Hematopoietic multipotent progenitor cell treated with erythropoietin and hydrocortisone succinate and interleukin-3 and kit ligand, for 4 days (in vitro differentiated cells): ENCODE results near the gene ZNF90.
A peak's percentile ranks its signal among the peaks of the same experiment; 100 is the strongest.
"Not testable (repeated sequence)": the region's sequence is repeated elsewhere in the genome, so short reads cannot be mapped to it uniquely, and the experiment has no call there.

Experiments used
- DNase-seq: peaks from one replicate; pipeline ENCODE4 v3.0.0-alpha.2; 2015

Gene ZNF90

DNA sequence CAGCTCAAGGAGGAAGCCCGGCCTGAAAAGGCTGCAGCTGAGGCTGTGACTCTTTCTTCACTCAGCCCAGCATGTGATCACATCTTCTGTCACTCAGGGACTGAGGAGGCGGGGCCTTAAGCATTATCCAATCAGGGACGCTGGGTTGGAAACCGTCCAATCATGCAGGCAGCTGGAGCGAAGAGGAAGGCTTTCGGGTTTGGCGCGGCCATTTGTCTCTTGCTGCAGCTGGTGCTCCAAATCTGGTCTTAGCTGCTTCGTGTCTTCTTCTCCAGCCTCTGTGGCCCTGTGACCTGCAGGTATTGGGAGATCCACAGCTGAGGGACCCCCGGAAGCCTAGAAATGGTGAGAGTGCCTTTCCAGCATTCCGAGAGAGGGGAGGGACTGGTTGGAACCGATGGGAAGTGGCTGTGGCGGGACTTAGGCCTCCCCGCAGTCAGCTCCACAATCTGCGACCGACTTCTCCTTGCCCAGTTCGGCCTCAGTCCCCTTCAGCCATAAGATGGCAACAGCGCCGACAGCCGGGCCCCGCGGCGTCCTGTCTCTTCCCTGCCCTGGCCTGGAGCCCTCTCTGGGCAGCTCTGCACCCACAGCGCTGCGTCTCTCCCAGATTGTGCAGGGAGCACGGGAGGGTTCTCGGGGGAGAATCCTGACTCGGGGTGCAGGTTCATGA lies at the start of gene ZNF90:
ZNF90 (plus strand) TSS at position 210 of the 673 bp plus-strand sequence; CDS start at position 343, 133 bp downstream.
- peak; percentile 94 for DNase-seq

DNA sequence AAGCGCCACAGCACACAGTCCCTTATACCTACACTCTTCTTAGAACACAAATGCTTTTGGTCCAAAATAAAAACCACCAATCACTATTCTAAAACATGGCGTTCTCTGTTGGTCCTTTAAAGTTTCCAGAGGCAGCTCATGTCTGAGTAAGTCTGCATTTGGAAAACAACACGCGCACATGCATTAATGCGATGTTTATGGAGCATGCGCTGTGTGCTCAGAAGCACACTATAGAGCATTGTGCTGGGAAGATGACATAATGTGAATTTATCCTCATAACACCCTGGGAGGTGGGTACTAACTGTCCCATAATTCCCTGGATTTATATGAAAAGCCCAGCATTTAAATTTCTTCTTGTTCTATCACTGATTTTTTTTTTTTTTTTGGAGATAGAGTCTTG lies 49.2 kb upstream of the ZNF90 start:
- DNase-seq = no peak

DNA sequence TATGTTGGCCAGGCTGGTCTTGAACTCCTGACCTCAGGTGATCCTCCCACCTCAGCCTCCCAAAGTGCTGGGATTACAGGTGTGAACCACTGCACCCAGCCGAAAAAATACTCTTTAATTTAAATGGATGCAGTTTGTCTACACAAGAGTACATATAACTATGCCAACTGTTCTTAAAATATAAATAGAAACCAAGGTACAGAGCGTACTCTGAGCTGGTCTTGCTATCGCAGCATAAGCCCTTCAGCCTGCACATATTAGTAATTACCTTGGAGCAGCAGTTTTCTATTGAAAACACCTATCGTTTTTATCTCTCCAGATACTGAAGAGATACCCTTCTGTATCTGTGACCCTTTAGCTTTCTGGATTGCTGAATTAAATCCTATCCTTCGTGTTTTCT lies 41.9 kb upstream of the ZNF90 start:
- DNase-seq = no peak

DNA sequence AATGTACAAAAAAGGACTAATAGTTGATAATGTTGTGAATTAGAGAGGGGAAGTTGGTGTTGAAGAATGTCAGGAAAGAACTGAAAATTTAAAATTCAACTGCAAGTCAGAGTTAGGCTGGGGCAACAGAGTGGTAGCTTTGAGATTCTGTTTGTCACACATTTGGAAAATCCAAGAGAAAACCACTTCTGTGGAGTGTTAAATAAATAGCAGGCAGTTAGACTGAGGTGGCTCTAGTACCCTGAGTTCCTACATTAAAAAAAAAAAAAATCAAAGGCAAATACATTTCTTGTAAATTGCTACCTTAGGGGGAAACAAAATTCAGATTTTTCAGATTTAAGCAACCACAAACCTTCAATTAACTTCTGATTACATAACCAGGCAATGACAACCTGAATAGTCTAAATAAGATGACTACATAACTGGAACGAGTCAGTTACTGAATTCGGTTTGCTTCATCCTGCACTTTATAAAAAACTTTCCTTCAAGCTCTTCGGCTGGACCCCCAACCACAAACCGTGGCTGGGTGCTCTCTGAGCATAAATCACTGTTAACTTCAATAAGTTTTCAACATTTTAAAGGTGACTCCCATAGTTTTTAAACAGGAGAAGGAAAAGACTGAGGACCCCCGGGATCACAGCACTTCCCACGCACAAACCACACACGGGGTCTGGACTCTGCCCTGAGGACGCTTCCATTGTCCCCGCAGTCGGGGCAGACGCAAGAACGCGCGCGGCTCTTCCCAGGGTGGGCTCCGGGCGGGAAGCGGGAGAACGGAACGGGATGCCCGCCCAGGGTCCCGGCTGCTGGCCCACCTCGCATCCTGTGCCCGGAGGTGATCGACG lies 39.2 kb upstream of the ZNF90 start:
- peak; percentile 11 for DNase-seq

DNA sequence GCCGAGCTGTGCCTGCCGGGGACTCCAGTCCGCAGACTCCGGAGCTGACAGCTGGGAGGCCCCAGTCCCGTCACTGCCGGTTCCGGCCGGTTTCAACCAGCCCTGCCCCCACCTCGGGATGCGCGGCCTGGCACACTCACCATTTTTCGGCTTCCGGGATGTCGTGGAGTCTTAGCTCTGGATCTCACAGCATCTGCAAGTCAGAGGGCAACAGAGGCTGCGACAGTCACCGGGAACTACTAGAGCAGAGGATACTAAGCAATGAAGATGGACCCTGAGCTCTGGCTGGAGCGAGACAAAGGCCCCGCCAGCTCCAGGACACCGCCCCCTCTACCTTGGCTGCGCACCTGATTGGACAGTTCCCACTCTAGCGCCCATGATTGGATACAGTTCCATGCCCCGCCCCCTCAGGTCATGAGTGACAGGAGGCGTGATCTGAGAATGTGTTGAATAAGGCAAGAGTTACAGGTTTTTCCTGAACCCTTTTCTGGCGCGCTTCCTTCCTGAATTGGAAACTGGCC lies 38.5 kb upstream of the ZNF90 start, which contains the start of gene ZNF682:
ZNF682 (minus strand) TSS at position 303 of the 521 bp plus-strand sequence; CDS start at position 143, 160 bp downstream.
- DNase-seq = peak; percentile 95

DNA sequence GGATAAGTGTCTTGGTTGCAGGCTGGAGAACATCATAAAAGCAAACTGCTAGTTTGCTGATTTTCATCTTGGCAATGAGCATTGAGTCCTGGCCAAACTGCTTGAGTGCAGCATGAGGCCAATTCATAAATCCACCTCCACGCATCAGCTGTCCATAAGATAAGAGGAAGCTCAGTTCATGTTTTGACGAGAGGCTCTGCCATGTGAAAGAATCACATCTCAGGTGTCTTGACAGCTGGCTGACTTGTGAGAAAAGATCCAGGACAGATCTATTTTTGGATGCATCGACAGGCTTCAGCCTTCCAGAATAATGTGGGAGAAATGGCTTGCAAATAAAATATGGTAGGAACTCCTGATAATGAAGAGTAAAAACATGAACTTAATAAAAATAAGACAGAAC lies 33.1 kb upstream of the ZNF90 start:
- no peak for DNase-seq

DNA sequence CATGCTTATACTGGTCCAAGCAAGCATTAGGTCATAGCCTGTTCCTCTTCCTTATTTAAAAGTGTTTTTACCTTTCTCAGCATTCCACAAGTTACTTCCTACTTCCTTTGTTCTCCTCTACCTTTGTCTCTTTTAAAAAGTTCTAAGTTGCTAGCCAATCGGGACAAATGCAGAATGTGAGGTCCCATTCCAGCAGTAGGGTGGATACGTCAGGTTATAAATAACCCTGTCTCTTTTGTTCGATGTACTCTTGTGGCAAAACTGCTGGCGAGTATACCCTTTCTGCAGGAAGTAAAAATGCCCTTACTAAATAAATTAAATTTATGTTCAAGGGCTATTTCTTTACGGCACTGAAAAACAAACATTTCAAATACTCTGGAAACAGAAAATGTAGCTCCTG lies 32.1 kb upstream of the ZNF90 start:
- not testable (repeated sequence) for DNase-seq

DNA sequence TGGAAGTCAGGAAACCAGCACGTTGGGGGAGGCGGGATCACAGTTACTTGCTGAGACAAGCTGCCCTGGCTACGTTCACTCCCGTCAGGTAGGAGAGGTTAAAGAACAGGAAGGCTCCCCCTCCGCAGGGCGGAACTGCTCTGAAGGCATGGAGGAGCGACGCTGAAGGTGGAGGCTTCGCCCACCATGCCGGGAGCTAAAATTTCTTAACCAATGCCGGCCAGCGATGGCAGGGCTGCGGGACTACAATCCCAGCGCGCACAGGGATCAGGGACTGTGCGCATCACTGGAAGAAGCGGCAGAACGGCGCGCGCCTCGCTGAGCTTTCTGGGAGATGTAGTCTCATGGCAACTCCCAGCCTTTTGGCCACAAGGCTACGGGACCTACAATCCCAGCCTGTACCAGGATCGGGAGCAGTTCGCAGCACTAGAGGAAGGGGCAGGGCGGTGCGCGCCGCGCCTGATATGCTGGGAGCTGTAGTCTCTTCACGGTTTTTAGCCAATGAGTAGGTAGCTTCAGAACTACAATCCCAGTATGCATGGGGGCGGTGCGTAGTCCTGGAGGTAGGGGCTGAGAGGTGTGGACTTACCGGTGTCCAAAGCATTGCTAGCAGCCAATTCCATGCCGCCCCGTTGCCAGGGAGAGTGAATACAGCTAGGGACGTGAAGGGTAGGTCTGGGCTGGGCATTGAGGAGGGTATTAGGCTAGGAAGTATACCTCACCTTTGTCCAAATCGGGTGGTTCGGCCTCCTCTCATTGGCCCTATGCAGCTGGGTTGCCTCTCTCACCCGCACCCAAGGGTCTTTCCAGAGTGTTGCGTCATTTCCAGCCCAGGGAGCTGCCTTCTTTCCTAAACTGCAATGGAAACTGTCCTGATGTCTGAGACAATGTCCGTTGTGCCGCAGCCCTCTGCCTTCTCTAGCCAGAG lies 25.7 kb upstream of the ZNF90 start:
- peak; percentile 85 for DNase-seq

DNA sequence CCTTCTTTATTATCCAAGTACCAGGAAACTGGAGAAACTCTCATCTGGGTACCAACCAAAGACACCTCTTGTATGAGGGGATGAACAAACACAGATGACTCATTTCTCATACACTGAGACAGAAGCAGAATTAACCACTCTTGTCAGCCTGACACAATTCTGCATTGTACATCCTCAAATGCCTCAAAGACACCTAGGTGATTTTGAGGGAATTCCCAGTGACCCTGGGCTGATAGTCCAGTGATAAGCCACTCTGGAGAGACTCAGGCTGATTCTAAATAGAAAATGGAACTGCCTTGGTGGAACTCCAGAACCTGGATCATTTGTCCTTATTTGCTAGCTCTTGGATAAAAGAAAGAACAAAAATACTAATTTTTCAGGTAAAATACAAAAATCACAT lies 19.1 kb upstream of the ZNF90 start:
- not testable (repeated sequence) for DNase-seq

DNA sequence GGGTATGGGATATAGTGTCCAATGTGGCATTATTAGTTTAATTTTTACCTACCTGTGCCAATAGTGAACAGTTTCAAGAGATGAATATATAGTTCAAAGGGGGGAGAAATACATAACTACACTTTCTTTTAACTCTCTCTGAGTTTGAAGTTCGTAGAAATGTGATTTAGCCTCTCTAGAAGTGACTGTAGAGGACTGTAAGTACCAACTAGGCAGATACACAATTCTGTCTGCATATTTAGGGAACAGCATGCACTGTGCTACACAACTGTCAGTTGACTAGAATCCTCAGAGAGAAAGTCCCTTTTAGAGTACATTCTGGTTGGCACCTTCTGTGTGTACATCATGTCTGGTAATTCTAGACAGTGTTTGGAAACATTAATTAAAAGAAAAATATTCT lies 17.5 kb upstream of the ZNF90 start:
- no peak for DNase-seq

DNA sequence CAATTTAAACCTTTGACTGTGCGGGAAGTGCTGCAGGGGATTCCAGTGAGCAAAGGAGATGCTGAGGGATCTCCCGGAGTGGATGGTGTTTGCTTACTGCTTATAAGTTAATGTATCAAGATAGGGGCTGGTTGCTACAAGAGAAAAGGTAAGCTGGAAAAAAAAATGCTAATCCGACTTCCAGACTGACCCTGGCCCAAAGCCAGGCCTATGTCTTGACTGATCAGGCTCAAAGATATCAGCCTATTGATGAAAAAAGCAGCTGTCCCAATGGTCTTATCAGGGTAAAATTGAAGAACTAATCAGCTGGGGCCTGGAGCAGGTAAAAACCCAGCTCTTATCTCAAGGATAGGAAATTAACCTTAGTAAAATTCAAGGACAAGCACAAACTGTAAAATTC lies 10.9 kb upstream of the ZNF90 start:
- no peak for DNase-seq

DNA sequence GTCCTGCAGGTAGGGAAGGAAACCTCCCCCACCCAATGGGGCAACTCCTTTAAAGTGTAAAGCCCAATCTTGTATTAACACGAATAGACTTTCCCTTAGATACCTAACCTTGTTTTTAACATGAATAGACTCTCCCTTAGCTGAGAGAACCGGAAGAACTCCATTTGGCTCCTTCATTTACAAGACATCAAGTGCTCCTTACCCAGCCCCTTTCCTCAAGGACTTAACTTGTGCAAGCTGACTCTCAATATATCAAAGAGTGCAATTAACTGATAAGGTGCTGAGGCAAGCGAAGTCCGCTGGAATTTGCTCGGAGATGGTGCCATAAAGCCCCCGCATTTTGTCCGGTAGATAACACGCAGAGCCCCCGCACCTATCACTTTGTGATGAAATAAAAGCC lies 9.9 kb upstream of the ZNF90 start:
- no peak for DNase-seq

DNA sequence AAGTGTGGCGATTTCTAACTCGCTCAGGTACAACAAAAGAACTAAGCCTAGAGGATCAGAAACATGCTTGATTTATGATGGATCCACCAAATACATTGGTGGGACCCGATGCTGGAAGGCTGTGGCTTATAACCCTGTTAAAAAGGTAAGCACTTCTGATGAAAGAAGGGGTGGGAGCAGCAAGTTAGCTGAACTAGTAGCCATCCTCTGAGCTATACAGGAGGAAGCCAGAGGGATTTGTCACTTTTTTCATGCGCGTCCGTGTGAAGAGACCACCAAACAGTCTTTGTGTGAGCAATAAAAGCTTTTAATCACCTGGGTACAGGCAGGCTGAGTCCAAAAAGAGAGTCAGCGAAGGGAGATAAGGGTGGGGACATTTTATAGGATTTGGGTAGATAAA lies 9.2 kb upstream of the ZNF90 start:
- not testable (repeated sequence) for DNase-seq

DNA sequence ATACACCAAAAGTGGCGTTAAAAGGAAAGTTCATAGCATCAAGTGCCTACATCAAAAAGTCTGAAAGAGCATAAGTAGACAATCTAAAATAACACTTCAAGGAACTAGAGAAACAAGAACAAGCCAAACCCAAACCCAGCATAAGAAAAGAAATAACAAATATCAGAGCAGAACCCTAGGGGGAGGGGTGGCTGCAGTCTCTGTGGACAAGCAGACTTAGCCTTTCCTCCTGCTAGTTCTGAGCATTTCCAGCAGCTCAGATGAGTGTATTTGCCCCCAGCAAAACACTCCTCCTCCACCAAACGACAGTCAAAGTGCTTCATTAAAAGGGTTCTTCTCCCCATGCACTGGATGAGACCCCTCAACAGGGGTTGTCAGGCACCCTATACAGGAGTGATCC lies 7.1 kb upstream of the ZNF90 start:
- no peak for DNase-seq

DNA sequence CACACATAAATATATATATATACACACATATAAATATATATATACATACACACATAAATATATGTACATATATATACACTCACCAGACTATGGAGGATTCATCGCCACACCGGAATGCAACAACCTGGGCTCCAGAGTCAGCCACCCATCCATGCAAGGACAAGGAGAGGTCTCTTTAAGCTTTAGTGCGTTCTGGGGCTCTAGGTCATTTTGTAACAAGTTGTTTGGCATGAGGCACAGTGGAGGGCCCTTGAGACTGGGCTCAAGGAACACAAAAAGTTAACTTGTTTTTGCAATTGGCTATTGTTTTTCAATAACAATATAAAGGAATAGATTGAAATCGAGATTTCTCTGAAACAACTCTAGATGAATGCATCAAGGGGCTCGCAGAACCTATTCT lies 4.9 kb upstream of the ZNF90 start:
- DNase-seq = no peak

DNA sequence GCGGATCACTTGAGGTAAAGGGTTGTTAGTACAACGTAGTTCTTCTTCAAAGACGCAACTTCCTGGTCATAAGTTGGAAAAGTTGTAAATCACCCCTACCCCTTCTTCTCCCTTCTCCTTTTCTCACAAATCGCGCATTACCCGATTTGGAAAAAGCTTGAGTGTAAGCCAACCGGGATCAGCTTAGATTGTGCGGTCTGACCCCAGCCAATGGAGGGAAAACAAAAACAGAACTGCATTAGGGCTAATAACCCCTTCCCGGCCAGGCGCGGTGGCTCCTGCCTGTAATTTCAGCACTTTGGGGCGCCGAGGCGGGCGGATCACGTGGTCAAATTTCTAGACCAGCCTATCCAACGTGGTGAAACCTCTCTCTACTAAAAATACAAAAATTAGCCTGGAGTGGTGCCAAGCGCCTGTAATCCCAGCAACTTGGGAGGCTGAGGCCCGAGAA lies 806 bp downstream of the ZNF90 start:
- peak; percentile 44 for DNase-seq

DNA sequence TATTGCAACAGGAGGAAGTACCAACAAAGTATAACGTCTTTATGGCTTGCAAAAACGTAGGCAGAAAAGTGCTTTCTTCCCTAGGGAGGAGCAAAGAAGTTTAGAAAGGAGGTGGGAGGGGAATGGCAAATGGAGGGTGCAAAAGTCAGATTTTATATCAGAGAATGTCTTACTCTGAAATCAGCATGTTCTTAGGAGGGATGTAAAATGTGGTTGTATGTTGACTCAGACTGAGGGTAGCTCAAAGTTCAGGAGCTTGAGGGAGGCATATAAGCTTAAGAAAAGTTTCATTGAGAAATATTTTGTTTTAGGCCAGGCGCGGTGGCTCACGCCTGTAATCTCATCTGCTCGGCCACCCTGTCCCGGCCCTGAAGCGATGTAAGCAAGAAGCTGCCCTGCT lies 1.7 kb downstream of the ZNF90 start:
- DNase-seq = no peak

DNA sequence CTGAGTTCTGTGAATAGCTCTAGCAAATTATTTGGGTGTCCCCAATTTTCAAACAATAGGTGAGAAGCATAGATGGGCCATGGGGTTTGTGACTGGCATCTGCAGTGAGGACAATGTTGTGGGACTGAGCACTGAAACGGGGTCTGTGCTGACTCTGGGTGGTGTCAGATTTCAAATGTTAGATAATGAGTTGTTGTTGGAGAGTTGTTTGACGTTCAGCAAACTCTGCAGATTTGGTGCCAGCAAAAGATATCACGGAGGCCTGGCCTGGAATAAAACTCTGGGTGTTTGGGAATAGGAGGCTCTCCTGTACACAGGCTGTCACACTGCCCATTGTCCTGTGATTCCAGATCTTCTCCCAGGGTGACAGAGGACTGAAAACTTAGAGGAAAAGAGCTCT lies 2.9 kb downstream of the ZNF90 start:
- no peak for DNase-seq

DNA sequence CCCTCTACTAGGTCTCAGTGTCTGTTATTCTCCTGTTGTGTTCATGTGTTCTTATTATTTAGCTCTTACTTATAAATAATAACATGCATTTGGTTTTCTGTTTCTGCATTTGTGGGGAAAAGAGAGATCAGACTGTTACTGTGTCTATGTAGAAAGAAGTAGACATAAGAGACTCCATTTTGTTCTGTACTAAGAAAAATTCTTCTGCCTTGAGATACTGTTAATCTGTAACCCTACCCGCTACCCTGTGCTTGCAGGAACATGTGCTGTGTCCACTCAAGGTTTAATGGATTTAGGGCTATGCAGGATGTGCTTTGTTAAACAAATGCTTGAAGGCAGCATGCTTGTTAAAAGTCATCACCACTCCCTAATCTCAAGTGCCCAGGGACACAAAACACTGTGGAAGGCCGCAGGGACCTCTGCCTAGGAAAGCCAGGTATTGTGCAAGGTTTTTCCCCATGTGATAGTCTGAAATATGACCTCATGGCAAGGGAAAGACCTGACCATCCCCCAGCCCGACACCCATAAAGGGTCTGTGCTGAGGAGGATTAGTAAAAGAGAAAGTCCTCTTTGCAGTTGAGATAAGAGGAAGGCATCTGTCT lies 4.5 kb downstream of the ZNF90 start:
- not testable (repeated sequence) for DNase-seq

DNA sequence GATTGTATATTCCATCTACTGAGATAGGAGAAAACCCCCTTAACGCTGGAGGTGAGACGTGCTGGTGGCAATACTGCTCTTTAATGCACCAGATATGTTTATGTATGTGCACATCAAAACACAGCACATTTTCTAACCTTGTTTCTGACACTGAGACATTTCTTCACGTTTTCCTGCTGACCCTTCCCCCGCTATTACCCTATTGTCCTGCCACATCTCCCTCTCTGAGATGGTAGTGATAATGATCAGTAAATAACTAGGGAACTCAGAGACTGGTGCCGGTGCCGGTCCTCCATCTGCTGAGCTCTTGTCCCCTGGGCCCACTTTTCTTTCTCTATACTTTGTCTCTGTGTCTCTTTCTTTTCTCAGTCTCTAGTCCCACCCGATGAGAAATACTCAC lies 5.1 kb downstream of the ZNF90 start:
- DNase-seq = not testable (repeated sequence)

DNA sequence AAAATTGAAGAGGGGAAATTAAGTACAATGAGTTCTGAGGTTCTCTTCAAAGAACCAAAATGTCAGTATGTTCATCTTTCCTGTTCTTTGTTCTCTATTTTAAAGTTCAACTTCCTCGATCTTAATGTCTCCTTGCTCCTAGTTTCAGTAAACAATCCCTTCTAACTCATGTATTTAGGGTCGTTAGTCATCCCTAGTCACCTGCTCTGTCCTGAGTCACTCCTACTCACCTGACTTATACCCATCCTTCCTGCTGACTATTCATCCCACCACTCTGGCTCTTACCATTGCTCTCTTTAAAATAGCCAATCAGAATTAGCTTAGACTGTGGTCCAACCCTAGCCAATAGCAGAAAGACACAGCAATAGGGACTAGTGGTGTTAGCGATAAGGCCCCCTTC lies 24.3 kb downstream of the ZNF90 start:
- no peak for DNase-seq

DNA sequence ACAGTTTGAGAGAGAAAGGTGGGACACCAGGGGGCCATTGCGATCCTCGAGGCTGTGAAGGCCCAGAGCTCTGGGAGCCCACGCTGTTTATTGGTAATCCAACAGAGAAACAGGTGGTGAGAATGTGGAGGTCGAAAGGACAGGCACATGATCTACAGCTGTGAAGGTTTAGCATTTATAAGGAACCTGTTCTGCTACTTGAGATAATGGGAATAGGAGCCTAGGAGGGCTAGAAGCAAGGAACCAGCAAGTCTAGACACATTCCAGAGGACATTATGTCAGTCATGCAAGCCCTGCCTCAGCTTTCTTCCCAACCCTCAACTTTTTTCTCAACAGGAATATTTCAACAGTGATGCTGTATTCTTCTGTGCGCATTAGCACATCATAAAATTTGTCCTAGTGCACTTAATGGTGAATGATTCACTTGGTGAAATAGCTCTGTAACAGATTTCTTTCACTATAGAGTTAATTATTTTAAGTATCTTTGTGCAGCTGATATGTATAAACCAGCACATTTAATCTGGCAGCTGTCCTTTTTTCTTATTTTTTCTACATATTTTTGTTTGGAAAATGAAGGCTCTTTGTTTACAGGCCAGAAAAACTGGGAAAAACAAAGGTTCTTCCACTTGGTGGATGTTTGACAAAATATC lies 25.4 kb downstream of the ZNF90 start:
- no peak for DNase-seq
